Measurements from ENCODE around the gene BOD1L2.

The BOD1L2 gene

DNA sequence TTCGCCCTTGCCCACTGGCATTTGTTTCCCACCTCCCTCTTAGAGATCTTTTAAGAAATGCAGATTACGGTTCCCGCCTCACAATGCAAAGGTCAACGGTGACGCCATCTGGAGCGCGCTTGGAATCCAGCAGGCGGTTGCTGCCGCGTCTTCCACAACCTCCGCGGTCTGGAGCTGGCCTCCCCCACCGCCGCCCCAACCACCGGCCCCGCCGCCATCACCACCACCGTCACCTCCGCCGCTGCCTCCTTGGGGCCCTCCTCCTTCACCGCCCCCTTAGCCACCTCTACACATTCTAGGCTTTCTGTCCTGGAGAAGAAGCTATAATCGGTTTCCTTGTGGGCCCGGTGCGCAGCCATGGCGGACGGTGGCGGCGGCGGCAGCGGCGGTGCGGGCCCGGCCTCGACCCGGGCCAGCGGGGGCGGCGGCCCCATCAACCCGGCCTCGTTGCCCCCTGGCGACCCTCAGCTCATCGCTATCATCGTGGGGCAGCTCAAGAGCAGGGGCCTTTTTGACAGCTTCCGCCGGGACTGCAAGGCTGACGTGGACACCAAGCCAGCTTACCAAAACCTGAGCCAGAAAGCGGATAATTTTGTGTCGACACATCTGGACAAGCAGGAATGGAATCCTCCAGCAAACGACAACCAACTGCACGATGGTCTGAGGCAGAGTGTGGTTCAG lies at the start of gene BOD1L2:
Gene BOD1L2 (plus strand): TSS at position 132 of the 681 bp plus-strand sequence. CDS start 226 bp downstream, at position 358.
- no peak for DNase-seq (ENCODE audit: low spot score)

DNA sequence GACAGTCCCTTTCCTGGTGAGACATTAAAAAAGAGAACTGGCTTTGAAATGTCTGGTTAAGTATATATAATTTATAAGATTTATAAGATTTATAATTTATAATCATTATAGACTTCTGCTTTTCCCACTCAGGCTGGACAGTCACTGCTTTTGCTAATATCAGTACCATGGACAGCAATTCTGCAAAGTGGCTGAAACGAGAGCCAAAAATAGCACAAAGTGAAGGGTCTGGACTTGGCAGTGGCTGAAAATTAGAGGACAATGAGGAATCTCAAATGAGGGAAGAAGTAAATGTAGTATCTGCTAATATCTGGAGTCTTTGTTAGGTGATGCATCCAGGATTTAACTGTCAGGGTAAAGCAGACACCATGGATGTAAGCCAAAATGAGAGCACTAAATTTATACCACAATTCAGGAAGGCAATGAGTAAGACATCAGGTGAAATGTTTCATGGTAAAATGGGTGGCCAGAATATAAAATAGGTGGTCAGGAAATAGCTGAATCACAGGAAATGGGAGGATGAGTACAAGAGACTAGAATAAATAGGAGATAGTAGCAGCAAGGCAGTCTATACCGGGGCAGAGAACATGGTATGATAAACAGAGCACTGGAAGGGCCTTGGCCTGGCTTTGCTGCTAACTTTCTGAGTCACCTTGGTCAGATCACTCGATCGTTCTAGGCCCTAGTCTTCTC lies 39.6 kb upstream of the BOD1L2 start:
- peak; percentile 41 for DNase-seq (ENCODE audit: low spot score)

DNA sequence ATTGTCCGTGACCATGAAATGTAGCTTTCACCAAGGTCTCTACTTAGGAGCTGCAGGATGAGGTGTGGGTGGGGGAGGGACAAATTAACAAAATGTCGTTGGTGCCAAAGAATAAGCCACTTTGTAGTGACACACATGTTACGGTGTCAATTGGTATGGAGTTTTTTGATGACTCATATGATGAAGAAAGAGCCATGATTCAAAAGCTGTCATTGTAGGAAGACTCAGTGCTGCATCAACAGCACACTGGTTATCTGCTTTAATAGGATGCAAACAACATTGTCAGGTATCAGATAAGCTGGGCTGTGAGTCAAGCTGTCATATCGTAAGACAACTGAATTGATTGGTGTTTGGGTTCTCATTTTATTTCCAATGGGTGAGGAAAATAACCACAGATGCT lies 36.6 kb upstream of the BOD1L2 start:
- no peak for DNase-seq (ENCODE audit: low spot score)

DNA sequence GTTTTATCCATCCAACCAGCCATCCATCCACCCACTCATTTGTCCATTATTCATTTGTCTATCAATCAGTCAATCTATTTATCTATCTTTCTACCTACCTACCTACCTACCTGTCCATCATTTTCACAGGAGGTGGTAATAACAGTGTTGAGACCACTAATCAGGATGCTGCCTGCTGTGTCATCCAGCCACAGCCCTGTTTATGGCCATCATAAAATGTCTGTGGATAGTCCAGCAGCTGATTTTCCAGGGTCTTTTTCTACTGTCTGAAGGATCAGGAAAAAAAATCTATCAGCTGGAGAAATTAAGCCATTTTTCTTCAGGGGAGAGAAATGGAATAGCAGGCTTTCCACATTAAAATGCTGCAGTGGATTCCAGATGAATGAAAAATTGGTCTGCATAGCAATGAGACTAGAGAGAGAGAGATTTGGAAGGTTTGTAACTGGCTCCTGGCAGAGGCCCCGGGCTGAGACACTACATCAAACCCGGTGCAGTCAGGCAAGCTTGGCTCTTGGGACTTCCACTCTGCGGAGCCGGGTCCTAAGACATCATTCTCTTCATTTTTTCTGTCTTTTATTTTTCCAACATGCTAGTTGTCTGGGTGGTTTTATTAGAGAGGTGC lies 33.0 kb upstream of the BOD1L2 start:
- DNase-seq (ENCODE audit: low spot score): no peak

DNA sequence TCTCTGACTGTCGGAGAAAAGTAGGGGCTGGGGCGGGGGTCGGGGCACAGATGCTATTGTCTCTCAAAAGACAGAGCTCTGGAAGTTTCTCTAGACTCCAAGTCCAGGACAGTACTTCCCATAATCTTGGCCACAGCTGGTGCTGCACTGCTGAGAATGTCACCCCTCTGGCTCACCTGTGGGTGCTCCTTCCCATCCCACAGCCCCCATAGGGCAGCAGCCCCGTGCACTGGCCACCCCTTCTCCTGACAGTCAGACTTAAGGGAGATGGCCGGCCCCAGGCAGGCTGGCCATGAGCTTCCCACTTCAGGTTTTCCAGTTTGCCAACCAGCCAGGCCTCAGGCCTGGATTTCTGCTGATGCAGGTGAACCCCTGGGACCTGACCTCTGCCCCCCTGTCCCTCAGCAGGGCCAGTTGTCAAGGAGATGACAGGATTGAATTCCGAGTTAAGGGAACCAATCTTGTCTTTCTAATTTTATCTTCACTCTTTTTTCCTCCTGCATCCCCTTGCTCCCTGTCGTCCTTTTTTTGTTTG lies 30.2 kb upstream of the BOD1L2 start:
- no peak for DNase-seq (ENCODE audit: low spot score)

DNA sequence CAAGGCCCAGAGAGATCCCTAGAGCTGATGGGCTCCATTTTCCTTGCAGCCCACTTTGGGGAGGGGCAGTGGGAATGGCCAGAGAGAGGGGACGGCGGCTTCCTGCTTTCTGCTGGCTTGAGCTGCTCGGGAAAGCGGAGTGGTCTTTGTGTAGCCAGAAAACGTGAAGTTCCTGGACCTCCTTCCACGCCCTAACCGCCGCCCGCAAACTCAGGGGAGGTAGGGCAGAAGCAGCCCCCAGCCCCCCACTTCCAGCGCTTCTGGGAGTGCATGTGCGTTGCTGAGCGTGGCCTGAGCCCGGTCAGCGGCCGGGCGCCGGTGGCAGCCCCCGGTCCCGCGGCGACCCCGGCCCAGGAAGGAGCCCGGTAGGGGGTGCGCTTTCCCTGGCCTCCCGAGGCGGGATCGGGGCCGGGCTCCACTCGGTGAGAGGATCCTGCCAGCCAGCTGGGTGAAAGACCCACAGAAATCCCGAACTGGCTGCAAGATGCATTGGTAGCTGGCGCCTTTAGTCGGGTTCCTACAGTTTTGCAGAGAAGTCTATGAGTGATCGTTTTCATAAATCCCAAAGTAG lies 25.3 kb upstream of the BOD1L2 start:
- no peak for DNase-seq (ENCODE audit: low spot score)

DNA sequence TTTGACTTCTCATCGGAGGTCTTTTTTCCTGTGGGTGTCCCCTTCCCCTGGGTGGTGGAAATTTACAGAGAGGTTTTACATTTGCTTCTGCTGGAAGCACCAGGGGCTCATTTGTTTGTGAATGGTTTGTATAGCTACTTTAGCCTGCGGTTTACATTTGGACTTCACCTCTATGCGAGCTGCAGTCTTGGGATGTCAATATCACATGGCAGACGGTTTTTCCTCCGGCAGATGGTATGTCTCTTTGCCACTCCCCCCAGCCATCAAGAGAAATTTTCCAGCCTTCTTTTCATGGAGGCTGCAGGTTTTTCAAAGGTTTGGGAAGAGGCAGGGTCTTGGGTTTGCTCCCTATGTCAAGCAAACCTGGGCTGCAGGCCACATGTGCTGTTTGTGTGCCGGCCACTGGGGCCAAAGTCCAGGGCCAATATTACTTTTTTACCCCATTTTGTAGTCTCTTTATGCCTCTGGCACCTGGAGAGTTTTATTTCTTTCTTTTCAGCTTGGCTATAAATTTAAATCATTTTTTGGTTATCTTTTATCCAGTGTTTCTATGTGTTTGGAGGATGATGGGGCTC lies 23.9 kb upstream of the BOD1L2 start:
- DNase-seq (ENCODE audit: low spot score): no peak

DNA sequence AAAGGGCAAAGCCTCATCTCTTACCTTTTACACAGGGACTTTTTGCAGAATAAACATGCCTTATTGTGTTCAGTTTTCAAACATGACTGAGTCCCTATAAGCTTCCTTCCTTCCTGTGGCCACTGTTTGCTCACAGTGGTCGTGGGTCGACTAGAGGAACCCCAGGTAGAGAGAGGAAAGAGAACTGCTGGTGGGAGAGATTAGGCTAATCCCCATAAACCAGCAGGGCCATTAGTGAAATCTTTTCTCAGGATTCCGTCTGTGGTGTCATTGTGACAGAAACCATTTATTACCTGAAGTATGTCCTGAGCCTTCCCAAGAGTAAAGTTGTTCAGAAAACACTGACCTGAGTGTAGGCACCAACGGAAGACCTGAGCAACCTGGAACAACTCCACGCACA lies 21.3 kb upstream of the BOD1L2 start:
- DNase-seq (ENCODE audit: low spot score): no peak

DNA sequence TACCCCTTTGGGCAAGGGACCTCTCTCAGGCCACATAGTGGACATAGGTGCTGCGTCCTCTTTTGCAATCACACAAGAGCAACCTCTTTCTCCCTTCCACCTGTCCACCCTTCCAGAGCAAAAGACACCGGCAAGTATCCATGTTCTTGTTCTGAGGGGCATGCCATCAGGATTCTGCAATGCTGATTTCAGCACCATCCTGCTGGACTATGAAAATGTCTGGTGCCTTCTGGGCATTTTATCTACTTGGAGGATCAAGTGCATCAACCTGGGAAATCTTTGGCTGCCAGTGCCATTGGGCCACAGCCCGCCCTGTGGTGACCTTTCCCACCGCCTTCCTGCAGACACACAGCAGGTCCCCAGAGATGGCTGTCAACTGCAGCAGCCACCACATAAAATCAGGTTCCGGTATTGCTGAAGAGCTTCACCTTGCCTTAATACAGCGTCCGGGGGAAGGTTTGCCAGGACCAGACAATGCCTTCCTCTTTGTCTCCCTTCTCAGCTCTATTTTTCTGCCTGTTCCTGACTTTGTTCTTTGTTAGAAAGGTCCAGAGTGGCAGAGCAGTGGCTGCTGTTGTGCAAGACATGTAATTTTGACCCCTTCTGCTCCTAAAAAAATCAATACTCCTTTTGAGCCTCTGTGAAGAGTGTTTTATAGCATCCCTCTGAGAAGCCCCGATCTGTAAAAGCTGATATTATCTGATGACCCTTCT lies 18.5 kb upstream of the BOD1L2 start:
- DNase-seq (ENCODE audit: low spot score): no peak

DNA sequence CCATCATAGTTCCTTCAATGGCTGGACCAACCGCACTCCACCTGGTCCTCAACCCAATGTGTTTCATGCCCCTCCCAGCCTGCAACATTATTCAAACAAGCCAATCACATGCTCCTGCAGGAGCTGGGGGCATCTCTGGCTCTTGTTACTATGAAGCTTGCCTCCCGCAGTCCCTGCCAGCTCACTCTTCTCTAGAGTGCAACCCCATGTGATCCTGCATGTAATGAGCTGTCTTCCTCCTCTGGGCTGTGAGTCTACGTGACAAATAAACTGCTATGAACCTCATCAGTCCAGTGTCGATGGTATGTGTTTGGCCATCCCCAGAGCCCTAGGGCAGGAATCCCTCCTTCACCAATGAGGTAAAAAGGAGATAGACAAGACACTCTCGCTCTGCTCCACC lies 15.8 kb upstream of the BOD1L2 start:
- no peak for DNase-seq (ENCODE audit: low spot score)

DNA sequence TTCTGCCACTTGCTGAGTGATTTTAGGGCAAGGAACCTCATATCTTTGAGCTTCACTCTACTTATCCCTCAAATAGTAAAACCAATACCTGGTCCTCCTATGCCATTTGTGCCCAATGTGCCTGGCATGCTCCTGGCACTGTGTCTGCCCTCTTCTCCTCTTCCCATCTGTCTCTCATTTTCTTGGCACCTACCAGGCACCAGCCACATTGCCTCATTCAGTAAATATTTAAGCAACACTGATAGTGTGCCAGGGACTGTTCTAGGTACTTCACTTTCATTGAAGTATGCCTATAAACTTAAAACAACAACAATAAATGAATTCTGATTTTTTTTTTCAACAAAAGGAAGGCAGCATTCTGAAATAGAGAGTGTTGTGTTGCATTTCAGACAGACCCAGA lies 15.1 kb upstream of the BOD1L2 start:
- no peak for DNase-seq (ENCODE audit: low spot score)

DNA sequence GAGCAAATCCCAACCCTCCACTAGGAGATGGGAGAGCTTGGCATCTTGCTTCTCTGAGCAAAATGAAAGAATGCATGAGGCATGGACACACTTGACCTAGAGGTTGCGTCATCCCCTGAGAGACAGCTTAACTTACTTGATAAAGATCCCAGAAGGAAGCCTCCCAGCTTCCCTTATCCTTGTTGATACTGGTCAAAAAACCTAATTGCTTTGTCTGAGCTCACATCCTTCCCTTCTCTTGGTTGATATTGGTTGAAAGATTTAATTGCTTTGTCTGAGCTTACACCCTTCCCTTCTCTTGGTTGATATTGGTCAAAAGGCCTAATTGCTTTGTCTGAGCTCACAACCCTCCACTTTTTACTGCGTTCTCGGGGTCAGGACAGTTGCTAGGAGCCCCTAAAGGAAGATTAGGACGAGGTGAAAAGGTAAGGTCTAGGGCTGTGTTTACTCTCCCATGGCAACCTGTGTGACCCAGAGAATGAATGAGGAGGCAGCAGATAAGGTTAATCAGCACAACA lies 12.2 kb upstream of the BOD1L2 start:
- DNase-seq (ENCODE audit: low spot score): no peak

DNA sequence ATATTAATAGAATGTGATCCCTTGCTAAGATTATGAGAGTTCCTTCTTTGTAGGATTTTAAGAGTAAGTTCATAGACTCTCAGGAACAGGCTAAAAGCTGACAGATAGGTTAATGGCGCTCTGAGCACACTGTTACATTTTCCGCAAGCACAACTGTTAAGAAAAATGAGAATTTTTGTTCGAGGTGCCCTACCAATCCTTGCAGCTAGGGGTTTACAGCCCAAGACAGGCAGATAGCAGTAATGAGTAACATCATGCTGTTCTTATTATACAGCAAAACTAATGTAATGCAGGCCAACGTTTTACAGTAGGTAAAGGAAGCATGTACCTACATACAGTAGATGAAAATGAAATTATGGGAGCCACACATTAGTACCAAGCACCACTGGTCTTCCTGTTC lies 11.2 kb upstream of the BOD1L2 start:
- no peak for DNase-seq (ENCODE audit: low spot score)

DNA sequence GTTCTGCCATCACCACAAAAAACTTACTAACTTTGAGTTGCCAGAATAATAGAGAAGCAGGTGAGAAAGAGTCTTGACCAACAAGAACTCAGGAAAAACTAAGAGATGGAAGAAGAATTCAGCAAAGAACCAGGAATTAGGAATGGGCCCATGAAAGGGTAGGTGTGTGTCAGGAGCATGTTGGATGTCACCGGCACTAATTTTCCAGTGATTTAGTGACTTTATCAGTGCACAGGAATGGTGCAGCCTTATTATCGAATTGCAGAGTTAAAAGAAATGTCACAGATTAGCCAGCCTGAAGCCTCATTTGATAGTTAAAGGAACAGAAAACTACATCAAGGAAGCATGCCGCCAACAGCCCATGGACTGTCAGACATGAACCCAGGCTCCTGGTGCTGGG lies 9.0 kb upstream of the BOD1L2 start:
- DNase-seq (ENCODE audit: low spot score): no peak

DNA sequence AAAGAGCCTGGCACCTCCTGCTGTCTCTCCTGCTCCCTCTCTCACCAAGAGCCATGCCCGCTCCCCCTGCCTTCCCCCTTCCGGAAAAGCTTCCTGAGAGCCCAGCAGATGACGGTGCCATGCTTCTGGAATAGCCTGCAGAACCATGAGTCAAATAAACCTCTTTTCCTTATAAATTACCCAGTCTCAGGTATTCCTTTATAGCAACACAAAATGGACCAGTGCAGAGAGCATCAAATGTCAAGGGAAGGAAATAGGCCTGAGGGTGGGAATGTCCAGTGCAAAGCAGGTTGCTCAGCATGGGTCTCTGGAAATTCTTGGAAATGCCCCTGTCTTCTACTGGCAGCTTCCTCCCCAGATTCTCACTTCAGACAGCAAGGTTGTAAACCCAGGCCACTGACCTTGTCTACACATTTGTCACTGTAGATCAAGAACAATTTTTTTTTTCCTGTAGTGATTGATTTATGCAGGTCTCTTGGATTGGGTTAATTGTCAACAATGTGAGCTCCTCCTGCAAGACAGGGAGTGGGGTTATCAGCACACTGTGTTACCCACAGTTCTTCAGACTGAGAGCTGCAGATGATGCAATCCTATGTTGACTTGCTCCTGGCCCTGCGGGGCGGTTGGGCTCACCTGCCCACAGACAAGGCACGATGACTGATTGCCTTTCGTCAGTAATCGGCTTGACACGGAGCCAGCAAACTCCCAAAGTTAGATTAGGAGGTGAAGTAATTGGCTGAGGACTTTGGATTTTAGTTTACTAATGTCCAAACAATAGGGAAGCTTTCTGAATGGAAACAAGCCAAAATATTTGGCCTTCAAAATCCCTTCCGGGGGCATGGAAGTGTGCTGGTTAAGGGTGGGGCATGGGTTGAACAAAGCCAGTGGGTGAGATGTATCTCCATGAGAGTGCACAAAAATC lies 5.4 kb upstream of the BOD1L2 start:
- no peak for DNase-seq (ENCODE audit: low spot score)

DNA sequence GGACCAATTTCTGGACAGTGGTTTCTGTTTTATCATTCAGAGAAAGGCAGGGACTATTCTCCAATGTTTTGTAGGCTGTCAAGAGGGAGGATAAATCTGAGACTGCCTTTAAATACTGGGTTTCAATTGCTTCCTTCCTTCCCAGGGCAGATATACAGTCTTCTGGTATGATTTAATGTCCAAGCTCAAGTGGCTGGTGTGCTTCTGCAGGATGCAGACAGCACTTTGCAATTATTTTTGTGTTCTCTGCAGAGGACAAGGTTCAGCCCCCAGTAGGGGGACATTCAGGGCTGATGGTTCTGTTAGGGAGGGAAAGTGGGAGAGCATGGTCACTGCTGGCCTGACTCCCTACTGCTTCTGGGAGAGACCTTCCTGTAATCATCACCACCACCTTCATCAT lies 4.6 kb upstream of the BOD1L2 start:
- DNase-seq (ENCODE audit: low spot score): no peak

DNA sequence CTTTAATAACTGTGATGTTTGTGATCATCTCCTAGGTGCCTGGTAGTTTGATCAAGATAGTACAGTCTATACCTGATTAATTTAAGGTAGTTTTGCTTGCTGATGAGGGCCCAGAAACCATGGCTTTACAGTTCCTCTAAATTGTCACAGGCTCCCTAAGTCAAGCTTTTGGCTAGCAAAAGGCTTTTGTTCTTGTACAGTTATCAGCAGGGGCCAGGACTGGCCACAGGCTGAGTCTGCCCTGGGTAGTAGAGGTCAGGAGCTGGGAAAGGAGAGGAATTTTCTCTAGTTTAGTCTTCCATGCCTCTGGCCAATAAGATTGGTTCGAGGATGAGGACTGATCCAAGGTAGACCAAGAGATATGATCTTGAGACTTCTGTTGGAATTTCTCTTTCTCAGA lies 3.6 kb upstream of the BOD1L2 start:
- DNase-seq (ENCODE audit: low spot score): no peak

DNA sequence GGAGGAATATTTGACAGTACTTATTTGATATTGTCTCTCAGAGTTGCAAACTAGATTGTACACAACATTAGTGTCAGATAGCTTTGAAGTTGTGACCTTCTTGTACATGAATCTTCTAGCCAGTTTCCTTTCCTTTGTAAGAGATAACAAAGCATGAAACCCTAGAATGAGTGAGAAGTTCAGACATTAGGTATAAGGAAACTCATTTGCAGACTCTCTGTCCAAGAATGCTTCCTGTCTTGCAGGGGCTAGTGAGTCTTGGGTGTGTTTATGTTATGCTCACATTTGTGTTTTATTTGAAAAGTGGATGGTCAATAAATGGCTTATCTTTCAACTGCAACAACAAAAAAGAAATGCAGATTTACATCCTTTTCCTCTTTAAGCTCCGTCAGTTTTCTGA lies 1.4 kb downstream of the BOD1L2 start:
- no peak for DNase-seq (ENCODE audit: low spot score)

DNA sequence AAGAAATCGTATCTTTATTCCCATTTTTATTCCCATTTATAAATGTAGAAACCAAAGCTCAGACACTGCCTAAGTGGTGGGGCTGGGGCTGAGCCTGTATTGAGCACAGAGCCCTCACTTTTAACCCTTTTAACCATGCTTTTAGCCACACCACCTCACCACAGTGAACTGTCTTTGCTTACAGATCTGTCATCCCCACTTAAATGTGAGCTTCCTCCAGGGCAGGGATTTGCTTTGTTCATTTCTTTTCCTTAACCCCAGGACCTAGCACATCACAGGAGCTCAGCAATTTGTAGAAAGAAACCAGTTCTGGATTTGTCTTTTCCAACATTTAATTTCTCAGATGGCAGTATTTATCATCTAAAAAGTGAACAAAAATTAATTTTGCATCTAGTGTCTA lies 2.2 kb downstream of the BOD1L2 start:
- DNase-seq (ENCODE audit: low spot score): no peak

DNA sequence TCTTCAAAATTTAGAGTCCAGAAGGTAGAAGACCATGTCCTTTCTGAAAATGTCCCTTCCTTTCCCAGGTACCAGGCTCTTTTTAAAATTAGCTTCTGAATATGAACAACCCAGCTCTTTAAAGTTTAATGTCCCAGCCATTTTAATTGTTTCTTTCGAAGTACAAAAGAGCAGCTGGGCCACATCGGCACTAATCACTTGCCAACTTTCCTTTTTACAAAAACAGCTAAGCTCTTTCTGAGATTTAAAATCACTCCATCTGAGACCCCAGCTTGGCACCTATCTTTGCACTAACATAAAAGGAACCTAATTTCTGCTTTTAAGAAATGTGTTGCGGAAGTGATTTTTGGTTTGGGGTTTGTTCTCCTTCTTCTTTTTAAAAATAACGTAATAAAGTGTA lies 2.6 kb downstream of the BOD1L2 start:
- no peak for DNase-seq (ENCODE audit: low spot score)

DNA sequence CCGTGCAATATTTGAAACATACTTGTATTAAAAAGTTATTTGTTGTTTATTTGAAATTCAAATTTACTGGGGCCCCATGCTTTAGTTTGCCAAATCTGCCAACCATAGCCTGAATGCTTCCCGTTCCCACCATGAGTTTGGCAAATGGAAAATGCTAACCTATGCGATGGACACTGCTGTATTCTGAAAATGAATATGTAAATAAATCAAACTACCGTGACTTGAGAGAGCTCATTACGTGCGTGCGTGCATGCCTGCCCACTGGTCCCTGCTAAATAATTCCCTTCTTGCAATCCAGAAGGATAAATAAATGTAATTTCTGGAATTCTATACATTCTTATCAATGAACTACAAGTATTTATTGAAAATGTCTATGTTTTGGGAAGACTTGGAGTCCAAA lies 3.2 kb downstream of the BOD1L2 start:
- no peak for DNase-seq (ENCODE audit: low spot score)
